Liver (tissue), 9 donors: Measurements from ENCODE around the gene NCAPD2. TPM values are rescaled to one million over a fixed set of nuclear protein-coding genes. Genes with fewer than 3 reads are reported as not detected.

Source experiments
- DNase-seq: peaks from one replicate; pipeline ENCODE4 v3.0.0-alpha.2; 2017; ENCODE audit warnings: low spot score
- H3K27ac ChIP-seq, 2 donors: one replicate each; pipeline ENCODE4 v1.7.0; 2013; ENCODE audit warnings: inconsistent platforms in 2 of 2, low read length in 2 of 2, control low read depth in 1 of 2, low read depth in 1 of 2, mild to moderate bottlenecking in 1 of 2
- H3K27me3 ChIP-seq, 4 donors: one replicate each; pipeline versions ENCODE4 v1.6.1 to v1.7.0; 2013; ENCODE audit warnings: low read length in 3 of 4, inconsistent platforms in 1 of 4, mild to moderate bottlenecking in 1 of 4, moderate library complexity in 1 of 4; ENCODE audit not compliant: control insufficient read depth in 4 of 4, insufficient read depth in 4 of 4
- H3K36me3 ChIP-seq, 4 donors: one replicate each; pipeline versions ENCODE4 v1.6.1 to v1.7.0; 2013; ENCODE audit warnings: low read length in 3 of 4, mild to moderate bottlenecking in 3 of 4, low read depth in 1 of 4, moderate library complexity in 1 of 4; ENCODE audit not compliant: control insufficient read depth in 4 of 4, insufficient read depth in 3 of 4
- H3K4me1 ChIP-seq, 4 donors: one replicate each; pipeline versions ENCODE4 v1.6.1 to v1.7.0; 2013; ENCODE audit warnings: low read length in 3 of 4, mild to moderate bottlenecking in 3 of 4, moderate library complexity in 1 of 4; ENCODE audit not compliant: control insufficient read depth in 4 of 4, insufficient read depth in 4 of 4
- H3K4me3 ChIP-seq, 3 donors: one replicate each; pipeline versions ENCODE4 v1.6.1 to v1.7.0; 2013; ENCODE audit warnings: low read length in 3 of 3, control low read depth in 1 of 3, low read depth in 1 of 3, mild to moderate bottlenecking in 1 of 3
- H3K9ac ChIP-seq, 2 donors: one replicate each; pipeline ENCODE4 v1.7.0; 2013; ENCODE audit warnings: low read length in 2 of 2, mild to moderate bottlenecking in 2 of 2, moderate library complexity in 2 of 2, control low read depth in 1 of 2, low read depth in 1 of 2
- H3K9me3 ChIP-seq, 4 donors: one replicate each; pipeline versions ENCODE4 v1.6.1 to v1.7.0; 2013; ENCODE audit warnings: low read length in 3 of 4; ENCODE audit not compliant: control insufficient read depth in 4 of 4
- ATF3 ChIP-seq: IDR thresholded peaks from 2 replicates; pipeline ENCODE4 v1.6.1; 2016; ENCODE audit warnings: antibody characterized with exemption
- CTCF ChIP-seq: fragments of 150-350 bp; IDR thresholded peaks from 2 replicates; pipeline ENCODE4 v1.5.1; 2017; ENCODE audit warnings: improper control_type of control experiment, low read depth, low read length; ENCODE audit not compliant: missing input control
- EGR1 ChIP-seq, 2 donors: IDR thresholded peaks; 2 replicates each; pipeline ENCODE4 v1.6.1; 2016 to 2018; ENCODE audit warnings: antibody characterized with exemption in 2 of 2, low read depth in 2 of 2
- FOXA1 ChIP-seq: IDR thresholded peaks from 2 replicates; pipeline ENCODE4 v1.6.1; 2016; ENCODE audit warnings: antibody characterized with exemption
- FOXA2 ChIP-seq: IDR thresholded peaks from 2 replicates; pipeline ENCODE4 v1.6.1; 2016; ENCODE audit warnings: antibody characterized with exemption
- GABPA ChIP-seq, 2 donors: IDR thresholded peaks in 1 of 2; conservative IDR thresholded peaks in 1 of 2; 2 replicates each; pipeline ENCODE4 v1.6.1; 2016; ENCODE audit warnings: antibody characterized with exemption in 2 of 2, mild to moderate bottlenecking in 1 of 2, moderate library complexity in 1 of 2
- HNF4A ChIP-seq, 2 donors: conservative IDR thresholded peaks; 2 replicates each; pipeline ENCODE4 v1.6.1; 2016; ENCODE audit warnings: antibody characterized with exemption in 2 of 2, mild to moderate bottlenecking in 2 of 2
- JUND ChIP-seq, 2 donors: IDR thresholded peaks; 2 replicates each; pipeline ENCODE4 v1.6.1; 2016; ENCODE audit warnings: antibody characterized with exemption in 2 of 2
- MAX ChIP-seq: IDR thresholded peaks from 2 replicates; pipeline ENCODE4 v1.6.1; 2016; ENCODE audit warnings: antibody characterized with exemption
- NR2F2 ChIP-seq: IDR thresholded peaks from 2 replicates; pipeline ENCODE4 v1.6.1; 2016; ENCODE audit warnings: antibody characterized with exemption
- RAD21 ChIP-seq, 2 donors: IDR thresholded peaks; 2 replicates each; pipeline ENCODE4 v1.6.1; 2016; ENCODE audit warnings: antibody characterized with exemption in 2 of 2, mild to moderate bottlenecking in 2 of 2
- REST ChIP-seq: IDR thresholded peaks from 2 replicates; pipeline ENCODE4 v1.6.1; 2016; ENCODE audit warnings: antibody characterized with exemption, mild to moderate bottlenecking
- RXRA ChIP-seq, 2 donors: IDR thresholded peaks; 2 replicates each; pipeline ENCODE4 v1.6.1; 2017 to 2018; ENCODE audit warnings: antibody characterized with exemption in 2 of 2, mild to moderate bottlenecking in 1 of 2
- SP1 ChIP-seq: IDR thresholded peaks from 2 replicates; pipeline ENCODE4 v1.6.1; 2018; ENCODE audit warnings: antibody characterized with exemption, mild to moderate bottlenecking
- YY1 ChIP-seq: IDR thresholded peaks from 2 replicates; pipeline ENCODE4 v1.6.1; 2016; ENCODE audit warnings: antibody characterized with exemption, mild to moderate bottlenecking
- ZBTB33 ChIP-seq: IDR thresholded peaks from 2 replicates; pipeline ENCODE4 v1.6.1; 2016; ENCODE audit warnings: antibody characterized with exemption
- WGBS: extraction: QIAGEN DNeasy Blood & Tissue Kit; methylation state at CpG from one replicate; pipeline ENCODE4 v1.1.7; 2013; 5-methylcytosine and 5-hydroxymethylcytosine counted together
- polyA plus RNA-seq, 2 donors: library from polyadenylated mRNA; stranded (reverse) in 1 of 2; unstranded in 1 of 2; fragments of 200-250 nt in 1 of 2; fragments of >200 nt in 1 of 2; fragmentation: Nextera tagmentation in 1 of 2; extraction: Ambion mirVana in 1 of 2; gene quantifications; one replicate each; pipeline versions ENCODE4 v1.2.1 to v1.2.3, GENCODE V29; 2013 to 2015
- total RNA-seq, 2 donors: library from RNA; depleted of rRNA; stranded (reverse); fragments of >200 nt; gene quantifications; one replicate each; pipeline ENCODE4 v1.2.3, GENCODE V29; 2014
- donor health status: healthy.
- donor health status: healthy.
- donor health status: healthy.
- donor health status: healthy.
- donor health status: healthy.

NCAPD2 gene
- total and polyA plus RNA-seq, 4 donors, result 2.0 to 55.1 (median 7.4) TPM

- TF ChIP-seq HNF4A (conservative IDR thresholded peaks at IDR 0.05), result peak; percentile 2 to 17
- peak; percentile 6 to 43 for TF ChIP-seq EGR1 (IDR thresholded peaks at IDR 0.05; ENCODE audit: low read depth in 2 of 2)
- peak; percentile 57 for TF ChIP-seq SP1
- peak in 1 of 2 donors; percentile 26 for TF ChIP-seq RXRA (IDR thresholded peaks at IDR 0.05)
- TF ChIP-seq FOXA2, result no peak
- TF ChIP-seq YY1, result peak; percentile 96
Observed at GRCh38 chr12:6451348-6452244, 42.3 kb upstream of the NCAPD2 start, which contains the start of gene TAPBPL (continued).

- Histone ChIP-seq H3K36me3 (peaks cover 2 to 18% (median 13%) of the 10 kb centered on the region in 4 donors), H3K4me3 (peak overlapping the region; percentile 65 to 92 (median 74)), H3K9ac (peak overlapping the region; percentile 51 to 95), H3K27ac (peak overlapping the region; percentile 84 to 91), H3K4me1 (peaks cover 8 to 26% (median 17%) of the 10 kb centered on the region in 4 donors), H3K9me3 (no peaks in the 10 kb centered on the region), H3K27me3 (no peaks in the 10 kb centered on the region)
- 2% methylated on average over 9 of the region's 9 CpGs for WGBS
- peak; percentile 72 for DNase-seq
- TF ChIP-seq HNF4A (conservative IDR thresholded peaks at IDR 0.05) (no peak), RAD21 (IDR thresholded peaks at IDR 0.05) (no peak), ZBTB33 (no peak), FOXA2 (no peak), CTCF (no peak), MAX (no peak), REST (no peak), FOXA1 (no peak), GABPA (IDR thresholded peaks at IDR 0.05 in 1 of 2, conservative IDR thresholded peaks at IDR 0.05 in 1 of 2) (no peak), RXRA (IDR thresholded peaks at IDR 0.05) (peak in 1 of 2 donors; percentile 25), JUND (IDR thresholded peaks at IDR 0.05) (no peak), ATF3 (no peak), YY1 (peak; percentile 34), NR2F2 (no peak)
Observed at GRCh38 chr12:6452245-6452943, 41.5 kb upstream of the NCAPD2 start.
